Adrenal gland (tissue), 12 donors: Measurements from ENCODE around the gene TIMM44. TPM values are rescaled to one million over a fixed set of nuclear protein-coding genes. Genes with fewer than 3 reads are reported as not detected.

Source experiments
- DNase-seq, 7 donors: peaks; one replicate each; pipeline ENCODE4 v3.0.0-alpha.2; 2019 to 2020
- H3K27ac ChIP-seq, 5 donors: fragments of 200-600 bp; sonication (generic) in 4 of 5; 1 replicate in 3 of 5; 2 replicates in 2 of 5; pipeline versions ENCODE4 v1.5.1 to v1.8.0; 2016 to 2020; ENCODE audit warnings: mild to moderate bottlenecking in 1 of 5
- H3K27me3 ChIP-seq: fragments of 200-600 bp; 2 replicates; pipeline ENCODE4 v1.8.0; 2021
- H3K36me3 ChIP-seq, 2 donors: fragments of 200-600 bp; replicated peaks in 1 of 2; 1 replicate in 1 of 2; 2 replicates in 1 of 2; pipeline versions ENCODE4 v1.5.1 to v1.8.0; 2018 to 2022
- H3K4me1 ChIP-seq, 2 donors: fragments of 200-600 bp; replicated peaks in 1 of 2; 1 replicate in 1 of 2; 2 replicates in 1 of 2; pipeline versions ENCODE4 v1.5.1 to v1.8.0; 2018 to 2021
- H3K4me3 ChIP-seq, 4 donors: fragments of 200-600 bp; sonication (generic) in 3 of 4; one replicate each; pipeline ENCODE4 v1.5.1; 2016 to 2018
- H3K9me3 ChIP-seq, 3 donors: fragments of 200-600 bp; sonication (generic) in 1 of 3; replicated peaks in 1 of 3; 1 replicate in 2 of 3; 2 replicates in 1 of 3; pipeline versions ENCODE4 v1.5.1 to v1.8.0; 2016 to 2021
- POLR2A ChIP-seq, 2 donors: fragments of 450-650 bp; IDR thresholded peaks; one replicate each; pipeline ENCODE4 v1.6.1; 2017; ENCODE audit warnings: antibody characterized with exemption in 2 of 2, mild to moderate bottlenecking in 2 of 2, moderate library complexity in 1 of 2
- WGBS, 4 donors: extraction: QIAGEN DNeasy Blood & Tissue Kit in 2 of 4; methylation state at CpG; one replicate each; pipeline versions ENCODE4 v1.1.5 to v1.1.7; 2013 to 2017; 5-methylcytosine and 5-hydroxymethylcytosine counted together
- intact Hi-C, 2 donors: fragments of 100-400 bp; cut with DNase I; formaldehyde crosslinking; loops; one replicate each; pipeline versions ENCODE4 v1.14.1 to v1.15.0; 2022 to 2023
- polyA plus RNA-seq, 3 donors: library from polyadenylated mRNA; stranded (reverse); fragments of 200-250 nt in 2 of 3; fragments of 350-450 nt in 1 of 3; fragmentation: Illumina TruSeq in 1 of 3; extraction: RNeasy Lipid Tissue Mini Kit (QIAGEN cat#74804) in 1 of 3; gene quantifications; one replicate each; pipeline ENCODE4 v1.2.3, GENCODE V29; 2013 to 2014
- total RNA-seq, 9 donors: library from RNA; depleted of rRNA in 4 of 9; stranded (reverse); fragments of >200 nt in 4 of 9; fragments of 120-200 nt in 1 of 9; fragmentation: NEBNext Ultra II Directional in 1 of 9; extraction: Animal tissue kit (Norgen Biotek cat#: 25700) in 1 of 9; gene quantifications; one replicate each; pipeline versions ENCODE4 v1.1.0 to v1.2.4, GENCODE V29; 2013 to 2023
- TF ChIP-seq, protein P1 (sequence below), 6 experiments: fragments of 450-650 bp in 4 of 6; fragments of 200-600 bp in 2 of 6; sonication (generic) in 1 of 6; IDR thresholded peaks; 1 replicate in 5 of 6; 2 replicates in 1 of 6; pipeline versions ENCODE4 v1.5.1 to v1.8.0; 2016 to 2021; ENCODE audit warnings: antibody characterized with exemption in 6 of 6, mild to moderate bottlenecking in 2 of 6, moderate library complexity in 1 of 6
- donor health status: healthy with polysubstance abuse.
- donor health status: Bipolar disorder and iron deficiency.
- donor health status: DM: yes; HTN: yes; CAD: no.
- donor health status: DM: no; HTN: no; CAD: no.
- donor health status: DM: no; HTN: no; CAD: no.
- donor health status: DM: yes; HTN: yes; CAD: no.

Gene TIMM44
- total and polyA plus RNA-seq, 12 donors = 48.1 to 218 (median 60.8) TPM

DNA sequence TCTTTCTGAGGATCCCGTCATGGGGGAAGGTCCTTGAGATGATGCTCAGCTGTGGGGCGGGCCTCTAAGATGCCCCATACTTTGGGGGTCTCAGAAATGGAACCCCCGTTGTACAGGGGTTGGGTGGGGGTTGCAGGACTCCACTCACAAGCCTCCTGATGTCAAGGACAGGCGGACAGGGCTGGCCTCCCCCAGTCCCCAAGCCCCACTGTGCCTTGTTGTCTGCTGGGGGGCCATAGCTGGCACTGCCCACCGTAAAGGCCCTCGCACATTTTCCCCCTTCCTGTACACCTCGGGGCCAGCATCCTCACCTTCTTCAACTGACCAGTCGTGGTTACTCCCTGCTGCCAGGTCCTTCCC lies 20.6 kb downstream of the TIMM44 start:
- no peak overlapping the region for H3K4me3 ChIP-seq
- peaks cover 8% of the 10 kb centered on the region for H3K27me3 ChIP-seq
- peaks cover 40 to 47% of the 10 kb centered on the region in 2 donors for H3K4me1 ChIP-seq
- intact Hi-C loops = no loop called here
- peaks cover 0 to 11% of the 10 kb centered on the region in 2 donors for H3K36me3 ChIP-seq
- H3K27ac ChIP-seq = no peak overlapping the region
- TF ChIP-seq POLR2A (IDR thresholded peaks at IDR 0.05) = no peak
- TF ChIP-seq, protein P1, sequence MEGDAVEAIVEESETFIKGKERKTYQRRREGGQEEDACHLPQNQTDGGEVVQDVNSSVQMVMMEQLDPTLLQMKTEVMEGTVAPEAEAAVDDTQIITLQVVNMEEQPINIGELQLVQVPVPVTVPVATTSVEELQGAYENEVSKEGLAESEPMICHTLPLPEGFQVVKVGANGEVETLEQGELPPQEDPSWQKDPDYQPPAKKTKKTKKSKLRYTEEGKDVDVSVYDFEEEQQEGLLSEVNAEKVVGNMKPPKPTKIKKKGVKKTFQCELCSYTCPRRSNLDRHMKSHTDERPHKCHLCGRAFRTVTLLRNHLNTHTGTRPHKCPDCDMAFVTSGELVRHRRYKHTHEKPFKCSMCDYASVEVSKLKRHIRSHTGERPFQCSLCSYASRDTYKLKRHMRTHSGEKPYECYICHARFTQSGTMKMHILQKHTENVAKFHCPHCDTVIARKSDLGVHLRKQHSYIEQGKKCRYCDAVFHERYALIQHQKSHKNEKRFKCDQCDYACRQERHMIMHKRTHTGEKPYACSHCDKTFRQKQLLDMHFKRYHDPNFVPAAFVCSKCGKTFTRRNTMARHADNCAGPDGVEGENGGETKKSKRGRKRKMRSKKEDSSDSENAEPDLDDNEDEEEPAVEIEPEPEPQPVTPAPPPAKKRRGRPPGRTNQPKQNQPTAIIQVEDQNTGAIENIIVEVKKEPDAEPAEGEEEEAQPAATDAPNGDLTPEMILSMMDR (IDR thresholded peaks at IDR 0.05) = no peak
- DNase-seq = no peak
- 75 to 91% (median 87%) methylated on average over 5 to 8 of the region's 8 CpGs for WGBS, 4 donors
- H3K9me3 ChIP-seq = no peaks in the 10 kb centered on the region

DNA sequence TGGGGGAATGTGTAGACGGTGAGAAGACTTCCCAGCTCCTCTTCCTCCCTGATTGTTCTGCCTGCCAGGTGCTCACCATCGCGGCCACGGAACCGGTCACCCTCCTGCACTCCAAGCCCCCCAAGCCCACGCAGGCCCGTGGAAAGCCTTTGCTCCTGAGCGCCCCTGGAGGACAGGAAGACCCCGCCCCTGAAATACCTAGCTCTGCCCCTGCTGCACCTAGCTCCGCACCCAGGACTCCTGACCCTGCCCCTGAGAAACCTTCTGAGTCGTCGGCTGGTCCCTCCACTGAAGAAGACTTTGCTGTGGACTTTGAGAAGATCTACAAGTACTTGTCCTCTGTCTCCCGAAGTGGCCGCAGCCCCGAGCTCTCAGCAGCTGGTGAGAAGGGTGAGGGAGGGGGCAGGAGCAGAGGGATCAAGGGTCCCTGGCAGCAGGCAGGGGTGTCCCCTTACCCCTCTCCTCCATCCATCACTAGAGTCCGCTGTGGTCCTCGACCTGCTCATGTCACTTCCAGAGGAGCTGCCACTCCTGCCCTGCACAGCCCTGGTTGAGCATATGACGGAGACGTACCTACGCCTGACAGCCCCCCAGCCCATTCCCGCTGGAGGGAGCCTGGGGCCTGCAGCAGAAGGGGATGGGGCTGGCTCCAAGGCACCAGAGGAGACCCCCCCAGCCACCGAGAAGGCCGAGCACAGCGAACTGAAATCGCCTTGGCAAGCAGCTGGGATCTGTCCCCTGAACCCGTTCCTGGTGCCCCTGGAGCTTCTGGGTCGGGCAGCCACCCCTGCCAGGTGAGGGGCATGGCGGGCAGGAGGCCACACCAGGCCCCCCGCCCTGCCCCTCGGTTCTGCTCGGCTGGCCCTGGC lies 21.3 kb downstream of the TIMM44 start:
- Histone ChIP-seq H3K27ac (peak overlapping the region in 1 of 5 donors; percentile 97), H3K36me3 (peaks cover 0 to 11% of the 10 kb centered on the region in 2 donors), H3K4me1 (peaks cover 39 to 46% of the 10 kb centered on the region in 2 donors), H3K27me3 (peaks cover 14% of the 10 kb centered on the region), H3K9me3 (no peaks in the 10 kb centered on the region), H3K4me3 (no peak overlapping the region)
- intact Hi-C loops = no loop called here
- TF ChIP-seq, protein P1 (IDR thresholded peaks at IDR 0.05) = no peak
- TF ChIP-seq POLR2A (IDR thresholded peaks at IDR 0.05) = no peak
- DNase-seq = peak in 1 of 7 donors; percentile 58
- 90 to 93% (median 92%) methylated on average over 14 to 31 of the region's 31 CpGs for WGBS, 4 donors

DNA sequence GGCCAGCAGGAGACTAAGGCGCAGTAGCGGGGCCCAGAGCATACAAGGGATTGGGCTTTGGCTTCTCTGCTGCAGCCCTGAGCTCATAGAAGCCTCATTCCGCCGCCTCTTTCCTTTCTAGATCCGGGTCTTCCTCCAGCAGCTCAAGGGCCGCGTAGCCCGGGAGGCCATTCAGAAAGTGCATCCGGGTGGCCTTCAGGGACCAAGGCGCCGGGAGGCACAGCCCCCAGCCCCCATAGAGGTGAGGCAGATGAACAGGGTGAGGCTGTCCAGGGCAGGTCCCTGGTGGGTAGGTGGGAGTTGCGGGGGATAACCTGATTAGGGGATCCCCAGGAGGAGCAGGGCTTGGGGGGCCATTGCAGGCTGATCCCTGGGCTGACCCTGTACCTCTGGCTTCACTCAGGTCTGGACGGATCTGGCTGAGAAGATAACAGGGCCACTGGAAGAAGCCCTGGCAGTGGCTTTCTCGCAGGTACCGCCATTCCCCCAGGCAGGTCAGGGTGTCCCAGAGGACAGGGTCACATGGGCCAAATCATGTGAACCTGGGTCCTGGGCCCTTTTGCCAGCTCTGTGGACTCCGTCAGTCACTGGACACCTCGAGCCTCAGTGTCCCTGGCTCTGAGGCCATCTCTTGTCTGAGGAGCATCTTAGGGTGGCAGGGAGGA lies 22.0 kb downstream of the TIMM44 start:
- Histone ChIP-seq H3K9me3 (no peaks in the 10 kb centered on the region), H3K27ac (peak overlapping the region; percentile 35 to 97 (median 75)), H3K36me3 (peaks cover 0 to 11% of the 10 kb centered on the region in 2 donors), H3K4me1 (peaks cover 34 to 41% of the 10 kb centered on the region in 2 donors), H3K27me3 (peaks cover 22% of the 10 kb centered on the region), H3K4me3 (peak overlapping the region in 2 of 4 donors; percentile 43 to 96)
- intact Hi-C loops = no loop called here
- TF ChIP-seq, protein P1 (IDR thresholded peaks at IDR 0.05) = no peak
- TF ChIP-seq POLR2A (IDR thresholded peaks at IDR 0.05) = no peak
- no peak for DNase-seq
- 30 to 50% (median 38%) methylated on average over 4 to 17 of the region's 17 CpGs for WGBS, 4 donors

DNA sequence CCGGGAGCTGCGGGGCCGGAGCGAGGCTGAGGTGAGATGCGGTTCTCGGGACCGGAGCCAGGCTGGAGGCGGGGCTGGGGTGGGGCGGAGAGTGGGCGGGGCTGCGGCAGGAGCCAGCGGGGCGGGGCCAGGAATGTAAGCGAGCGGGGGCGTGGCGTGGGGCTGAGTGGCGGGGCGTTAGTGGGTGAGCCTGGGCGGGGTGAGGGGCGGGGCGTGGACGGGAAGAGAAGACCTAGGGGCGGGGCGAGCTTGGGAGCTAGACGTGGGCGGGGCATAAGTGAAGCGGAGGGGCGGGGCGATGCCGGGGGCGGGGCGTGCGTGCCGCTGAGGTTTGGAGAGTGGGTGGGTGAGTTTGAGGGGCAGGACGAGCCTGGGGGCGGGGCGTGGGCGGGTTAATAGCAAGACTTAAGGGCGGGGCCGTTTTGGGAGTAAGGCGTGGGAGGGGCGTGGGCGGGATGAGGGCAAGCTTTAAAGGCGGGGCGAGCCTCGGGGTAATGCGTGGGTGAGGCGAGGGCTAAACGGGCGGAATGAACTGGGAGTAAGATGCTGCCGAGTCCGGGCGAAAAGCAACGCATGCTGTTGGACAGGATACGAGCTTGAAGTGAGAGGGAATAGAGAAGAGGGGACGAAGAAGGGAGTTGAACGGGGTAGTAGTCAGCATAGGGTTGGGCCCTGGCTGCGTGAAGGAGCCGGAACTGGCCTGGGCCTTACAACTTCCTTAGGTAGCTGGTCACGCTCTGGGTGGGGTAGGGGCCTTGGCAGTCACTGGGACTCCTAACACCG lies 22.8 kb downstream of the TIMM44 start:
- H3K27ac ChIP-seq = peak overlapping the region; percentile 85 to 97 (median 88)
- no peaks in the 10 kb centered on the region for H3K9me3 ChIP-seq
- peaks cover 0 to 11% of the 10 kb centered on the region in 2 donors for H3K36me3 ChIP-seq
- H3K4me3 ChIP-seq = peak overlapping the region in 3 of 4 donors; percentile 22 to 96 (median 56)
- DNase-seq = peak; percentile 100
- 0 to 2% (median 1%) methylated on average over 28 to 62 of the region's 62 CpGs for WGBS, 4 donors
- TF ChIP-seq POLR2A (IDR thresholded peaks at IDR 0.05) = peak; percentile 13 to 65
- TF ChIP-seq, protein P1 (IDR thresholded peaks at IDR 0.05) = no peak
- H3K27me3 ChIP-seq = peaks cover 25% of the 10 kb centered on the region
- H3K4me1 ChIP-seq = peaks cover 35 to 43% of the 10 kb centered on the region in 2 donors
- intact Hi-C loops = no loop called here
